ENCODE measurements around the gene SH3BGRL3.

Gene SH3BGRL3

DNA sequence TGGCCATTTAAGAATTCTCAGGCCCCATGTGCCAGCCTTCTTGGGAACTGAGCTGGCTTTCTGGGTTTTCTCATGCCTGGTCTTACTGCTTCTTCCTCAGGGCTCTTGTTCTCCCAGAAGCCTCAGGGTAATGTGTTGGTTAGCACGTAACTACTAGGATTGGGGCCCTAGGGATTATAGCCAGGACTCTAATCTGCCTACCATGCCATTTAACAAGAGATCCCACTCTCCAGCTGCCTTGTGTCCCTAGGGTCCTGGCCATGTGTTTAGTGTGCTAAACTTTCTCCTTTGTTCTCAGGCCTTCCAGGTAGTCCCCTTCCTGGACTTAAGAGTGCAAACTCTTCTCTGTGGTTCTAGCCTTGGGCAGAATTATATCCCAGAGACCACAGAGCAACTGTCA is 2.2 kb upstream of the SH3BGRL3 start:
- TF ChIP-seq, protein P1, sequence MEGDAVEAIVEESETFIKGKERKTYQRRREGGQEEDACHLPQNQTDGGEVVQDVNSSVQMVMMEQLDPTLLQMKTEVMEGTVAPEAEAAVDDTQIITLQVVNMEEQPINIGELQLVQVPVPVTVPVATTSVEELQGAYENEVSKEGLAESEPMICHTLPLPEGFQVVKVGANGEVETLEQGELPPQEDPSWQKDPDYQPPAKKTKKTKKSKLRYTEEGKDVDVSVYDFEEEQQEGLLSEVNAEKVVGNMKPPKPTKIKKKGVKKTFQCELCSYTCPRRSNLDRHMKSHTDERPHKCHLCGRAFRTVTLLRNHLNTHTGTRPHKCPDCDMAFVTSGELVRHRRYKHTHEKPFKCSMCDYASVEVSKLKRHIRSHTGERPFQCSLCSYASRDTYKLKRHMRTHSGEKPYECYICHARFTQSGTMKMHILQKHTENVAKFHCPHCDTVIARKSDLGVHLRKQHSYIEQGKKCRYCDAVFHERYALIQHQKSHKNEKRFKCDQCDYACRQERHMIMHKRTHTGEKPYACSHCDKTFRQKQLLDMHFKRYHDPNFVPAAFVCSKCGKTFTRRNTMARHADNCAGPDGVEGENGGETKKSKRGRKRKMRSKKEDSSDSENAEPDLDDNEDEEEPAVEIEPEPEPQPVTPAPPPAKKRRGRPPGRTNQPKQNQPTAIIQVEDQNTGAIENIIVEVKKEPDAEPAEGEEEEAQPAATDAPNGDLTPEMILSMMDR (IDR thresholded peaks at IDR 0.05; ENCODE audit: control insufficient read depth, extremely low read depth, insufficient read depth): no peak
- H3K4me3 ChIP-seq (ENCODE audit: low read depth, low read length): no peak overlapping the region
- DNase-seq (ENCODE audit: low read depth): no peak

DNA sequence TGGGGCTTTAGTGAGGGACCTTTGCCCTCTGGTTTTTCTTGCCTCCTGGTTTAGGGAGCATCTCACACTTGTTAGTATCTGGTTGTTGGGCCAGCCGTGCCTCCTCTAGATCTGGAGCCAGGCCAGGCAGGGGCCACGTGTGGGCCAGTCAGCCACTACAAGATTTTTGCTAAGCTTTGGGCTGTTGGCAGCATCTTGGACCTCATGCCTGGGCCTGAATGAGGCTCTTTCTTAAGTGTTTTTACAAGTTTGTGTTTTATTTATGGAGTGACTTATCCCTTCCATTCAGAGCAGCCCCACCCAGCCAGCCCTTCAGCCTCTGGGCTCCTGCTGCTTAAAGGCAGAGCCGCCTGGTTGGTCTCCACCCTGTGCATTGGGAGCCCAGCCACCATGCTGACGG is 1.6 kb upstream of the SH3BGRL3 start:
- H3K4me3 ChIP-seq (ENCODE audit: low read depth, low read length): no peak overlapping the region
- no peak for DNase-seq (ENCODE audit: low read depth)
- TF ChIP-seq, protein P1 (IDR thresholded peaks at IDR 0.05; ENCODE audit: control insufficient read depth, extremely low read depth, insufficient read depth): no peak

DNA sequence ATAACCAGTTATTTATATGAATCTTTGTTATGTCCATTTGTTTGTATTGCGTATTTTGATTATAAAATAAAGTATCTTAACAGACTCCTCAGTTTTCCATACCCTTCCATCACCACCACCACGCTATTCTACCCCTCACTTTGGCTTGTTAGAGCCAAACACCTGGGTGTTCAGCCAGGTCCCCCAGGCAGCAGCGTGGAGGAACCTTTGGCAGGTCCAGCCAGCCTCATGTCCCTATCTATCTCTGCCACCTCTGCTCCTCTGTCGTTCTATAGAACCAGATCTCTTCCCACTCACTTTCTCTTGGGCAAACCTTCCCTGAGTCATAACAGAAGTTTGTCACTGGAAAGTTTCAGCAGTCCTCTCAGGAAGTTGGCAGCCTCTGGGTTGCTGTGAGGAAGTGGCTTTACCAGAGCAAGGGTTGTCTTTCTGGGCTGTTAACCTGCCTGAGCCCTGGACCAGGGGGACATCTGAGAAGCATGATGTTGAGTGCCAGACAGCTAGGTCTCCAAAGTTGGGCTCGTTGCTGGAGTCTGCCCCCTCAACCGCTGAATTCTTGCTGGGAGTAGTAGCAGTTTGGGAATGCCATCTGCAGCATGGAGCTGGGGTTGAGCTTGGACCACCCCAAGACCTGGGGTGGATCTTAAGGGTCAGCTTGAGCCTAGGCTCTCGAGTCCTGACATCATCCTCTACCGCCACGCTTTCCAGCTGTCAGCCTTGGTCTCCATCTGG is 996 bp upstream of the SH3BGRL3 start:
- H3K4me3 ChIP-seq (ENCODE audit: low read depth, low read length): peak overlapping the region; percentile 60
- DNase-seq (ENCODE audit: low read depth): no peak
- TF ChIP-seq, protein P1 (IDR thresholded peaks at IDR 0.05; ENCODE audit: control insufficient read depth, extremely low read depth, insufficient read depth): no peak

DNA sequence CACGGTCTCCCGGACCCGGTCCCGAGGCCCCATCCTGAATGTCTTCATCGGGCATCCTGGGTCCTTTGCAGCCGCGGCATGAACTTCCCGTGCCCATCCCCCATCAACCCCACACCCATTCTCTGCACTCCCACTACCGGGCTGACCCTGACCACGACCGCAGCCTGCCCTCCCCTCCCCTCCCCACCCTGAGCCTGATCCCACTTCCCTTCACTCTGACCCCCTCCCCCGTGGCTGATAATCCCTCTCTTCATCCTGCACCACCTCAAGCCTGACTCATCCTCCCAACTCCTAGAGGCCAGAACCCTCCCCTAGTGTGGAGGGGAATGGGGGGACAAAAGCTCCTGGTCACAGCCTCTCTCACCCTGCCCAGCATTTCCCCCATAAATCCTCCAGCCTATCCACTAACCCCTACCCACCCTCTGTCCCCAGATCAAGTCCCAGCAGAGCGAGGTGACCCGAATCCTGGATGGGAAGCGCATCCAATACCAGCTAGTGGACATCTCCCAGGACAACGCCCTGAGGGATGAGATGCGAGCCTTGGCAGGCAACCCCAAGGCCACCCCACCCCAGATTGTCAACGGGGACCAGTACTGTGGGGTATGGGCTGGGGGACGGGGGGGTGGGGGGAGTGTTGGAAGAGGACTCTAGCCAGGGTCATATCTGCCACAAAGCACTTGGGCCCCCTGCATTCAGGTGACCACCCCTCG is 602 bp downstream of the SH3BGRL3 start:
- no peak for DNase-seq (ENCODE audit: low read depth)
- TF ChIP-seq, protein P1 (IDR thresholded peaks at IDR 0.05; ENCODE audit: control insufficient read depth, extremely low read depth, insufficient read depth): no peak
- H3K4me3 ChIP-seq (ENCODE audit: low read depth, low read length): peak overlapping the region; percentile 60

DNA sequence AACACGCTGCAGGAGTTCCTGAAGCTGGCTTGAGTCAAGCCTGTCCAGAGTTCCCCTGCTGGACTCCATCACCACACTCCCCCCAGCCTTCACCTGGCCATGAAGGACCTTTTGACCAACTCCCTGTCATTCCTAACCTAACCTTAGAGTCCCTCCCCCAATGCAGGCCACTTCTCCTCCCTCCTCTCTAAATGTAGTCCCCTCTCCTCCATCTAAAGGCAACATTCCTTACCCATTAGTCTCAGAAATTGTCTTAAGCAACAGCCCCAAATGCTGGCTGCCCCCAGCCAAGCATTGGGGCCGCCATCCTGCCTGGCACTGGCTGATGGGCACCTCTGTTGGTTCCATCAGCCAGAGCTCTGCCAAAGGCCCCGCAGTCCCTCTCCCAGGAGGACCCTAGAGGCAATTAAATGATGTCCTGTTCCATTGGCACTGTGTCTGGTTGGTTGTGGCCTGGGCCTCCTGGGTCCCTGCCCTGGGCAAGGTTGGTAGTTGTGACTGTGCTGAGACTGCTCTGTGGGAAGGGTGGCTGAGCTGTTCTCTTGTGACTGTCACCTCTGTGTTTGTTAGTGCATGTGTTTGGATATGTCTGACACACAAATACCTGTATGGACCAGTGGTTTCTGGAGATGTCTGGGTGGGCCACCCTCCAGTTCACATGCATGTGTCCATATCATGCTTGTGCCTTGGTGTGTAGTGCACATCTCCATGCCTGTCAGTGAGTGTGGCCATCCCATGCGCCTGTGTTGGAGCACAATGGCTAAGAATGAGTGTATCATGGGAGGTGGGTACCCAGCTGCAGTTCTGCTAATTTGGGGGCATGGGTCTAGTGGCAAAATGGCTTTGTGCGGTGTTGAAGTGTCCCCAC is 1.4 kb downstream of the SH3BGRL3 start:
- no peak overlapping the region for H3K4me3 ChIP-seq (ENCODE audit: low read depth, low read length)
- TF ChIP-seq, protein P1 (IDR thresholded peaks at IDR 0.05; ENCODE audit: control insufficient read depth, extremely low read depth, insufficient read depth): no peak
- no peak for DNase-seq (ENCODE audit: low read depth)

DNA sequence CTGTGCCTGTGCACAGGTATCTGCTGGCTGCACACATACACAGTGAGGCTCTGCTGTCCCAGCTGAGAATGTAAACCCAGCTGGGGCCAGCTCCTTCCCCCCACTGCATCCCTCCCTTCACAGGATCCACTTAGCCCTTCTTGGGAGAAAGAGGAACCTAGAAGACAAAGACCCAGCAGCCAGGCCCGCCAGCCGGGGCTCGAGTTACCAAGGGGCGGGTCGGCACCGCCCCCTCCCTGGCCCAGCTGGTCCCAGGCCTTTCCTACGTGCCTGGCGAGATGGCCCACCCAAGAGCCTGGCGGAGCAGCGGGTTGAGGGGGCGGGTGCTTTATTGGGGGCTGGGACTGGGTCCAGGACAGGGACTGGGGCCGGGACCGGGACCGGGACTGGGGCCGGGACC is 2.1 kb downstream of the SH3BGRL3 start:
- no peak for DNase-seq (ENCODE audit: low read depth)
- TF ChIP-seq, protein P1 (IDR thresholded peaks at IDR 0.05; ENCODE audit: control insufficient read depth, extremely low read depth, insufficient read depth): no peak
- no peak overlapping the region for H3K4me3 ChIP-seq (ENCODE audit: low read depth, low read length)
